H1 (cell line): ENCODE measurements around the gene GFPT1. TPM values are rescaled to one million over a fixed set of nuclear protein-coding genes. Genes with fewer than 3 reads are reported as not detected.

Experiments used
- ASH2L ChIP-seq: fragments of 200-600, 300-600 bp; sonication (generic); IDR thresholded peaks from one replicate; pipeline ENCODE4 v1.7.1; 2017; ENCODE audit warnings: low read length
- CREB1 ChIP-seq: IDR thresholded peaks from 2 replicates; pipeline ENCODE4 v1.6.1; 2012; ENCODE audit warnings: inconsistent platforms
- NRF1 ChIP-seq: IDR thresholded peaks from 2 replicates; pipeline ENCODE4 v1.6.1; 2011; ENCODE audit warnings: mild to moderate bottlenecking, low read depth, low read length, improper control_type of control experiment
- SP1 ChIP-seq: IDR thresholded peaks from 2 replicates; pipeline ENCODE4 v1.6.1; 2011; ENCODE audit warnings: low read depth, low read length
- TAF1 ChIP-seq: IDR thresholded peaks from 2 replicates; pipeline ENCODE4 v1.6.1; 2011; ENCODE audit warnings: mild to moderate bottlenecking, low read depth, low read length
- TAF7 ChIP-seq: optimal IDR thresholded peaks from 2 replicates; pipeline ENCODE3; 2011; ENCODE audit warnings: low read depth, mild to moderate bottlenecking, inconsistent platforms, low read length, moderate library complexity, borderline replicate concordance
- ZNF274 ChIP-seq: IDR thresholded peaks from 2 replicates; pipeline ENCODE4 v1.7.0; 2012; ENCODE audit warnings: low read length, borderline replicate concordance; ENCODE audit errors: extremely low read depth
- polyA plus RNA-seq, 7 experiments: library from polyadenylated mRNA; depleted of rRNA in 3 of 7; stranded (reverse) in 5 of 7; unstranded in 2 of 7; fragments of >200 nt in 5 of 7; fragments of 200-250 nt in 2 of 7; gene quantifications; 1 replicate in 5 of 7; 2 replicates in 1 of 7; 4 replicates in 1 of 7; pipeline versions ENCODE4 v1.2.1 to v1.2.3, GENCODE V29; 2011 to 2013; ENCODE audit warnings: missing spikeins in 2 of 7, mixed read lengths in 2 of 7
- total RNA-seq: library from RNA; stranded (reverse); fragmentation: NEBNext Ultra II Directional; extraction: Animal tissue kit (Norgen Biotek cat#: 25700); gene quantifications from 2 replicates; pipeline ENCODE4 v1.2.1, GENCODE V29; 2021
- TF ChIP-seq, protein P1 (sequence below): IDR thresholded peaks from 2 replicates; pipeline ENCODE4 v1.6.1; 2011; ENCODE audit warnings: low read length, improper control_type of control experiment
- TF ChIP-seq, protein P2 (sequence below): fragments of 300-600 bp; sonication (generic); IDR thresholded peaks from 2 replicates; pipeline ENCODE4 v1.7.1; 2012; ENCODE audit warnings: low read length, moderate library complexity, mild to moderate bottlenecking, inconsistent platforms; ENCODE audit not compliant: insufficient replicate concordance

GFPT1 gene
- total and polyA plus RNA-seq, 2 of the 8 experiments (the other 6 are each of a cell fraction or from before 2014, with no cell fraction given), result 13.3 to 76.2 TPM

DNA sequence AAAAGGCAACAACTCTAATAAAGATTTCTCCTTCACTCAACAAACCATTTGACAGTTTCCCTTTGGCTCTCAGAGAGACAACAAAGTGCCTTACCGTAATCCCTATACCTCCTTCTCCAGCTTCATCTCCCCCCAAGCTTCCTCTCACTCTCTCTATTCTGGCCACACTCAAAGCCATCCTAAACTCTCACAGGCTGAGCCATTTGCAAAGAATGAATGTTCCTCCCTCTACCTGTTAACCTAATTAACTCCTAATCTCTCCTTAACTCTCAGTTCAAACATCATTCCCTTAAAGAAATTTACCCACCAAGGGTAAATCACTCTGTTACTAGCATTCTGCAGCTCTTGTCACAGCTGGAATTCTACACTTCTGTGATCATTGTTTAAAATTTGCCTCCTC lies 38.2 kb downstream of the GFPT1 start (continued):
- TF ChIP-seq, protein P1, sequence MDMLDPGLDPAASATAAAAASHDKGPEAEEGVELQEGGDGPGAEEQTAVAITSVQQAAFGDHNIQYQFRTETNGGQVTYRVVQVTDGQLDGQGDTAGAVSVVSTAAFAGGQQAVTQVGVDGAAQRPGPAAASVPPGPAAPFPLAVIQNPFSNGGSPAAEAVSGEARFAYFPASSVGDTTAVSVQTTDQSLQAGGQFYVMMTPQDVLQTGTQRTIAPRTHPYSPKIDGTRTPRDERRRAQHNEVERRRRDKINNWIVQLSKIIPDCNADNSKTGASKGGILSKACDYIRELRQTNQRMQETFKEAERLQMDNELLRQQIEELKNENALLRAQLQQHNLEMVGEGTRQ, result no peak
- TF ChIP-seq ASH2L (no peak), TAF1 (no peak), NRF1 (no peak), TAF7 (no peak), ZNF274 (no peak), CREB1 (no peak), SP1 (no peak)
- TF ChIP-seq, protein P2, sequence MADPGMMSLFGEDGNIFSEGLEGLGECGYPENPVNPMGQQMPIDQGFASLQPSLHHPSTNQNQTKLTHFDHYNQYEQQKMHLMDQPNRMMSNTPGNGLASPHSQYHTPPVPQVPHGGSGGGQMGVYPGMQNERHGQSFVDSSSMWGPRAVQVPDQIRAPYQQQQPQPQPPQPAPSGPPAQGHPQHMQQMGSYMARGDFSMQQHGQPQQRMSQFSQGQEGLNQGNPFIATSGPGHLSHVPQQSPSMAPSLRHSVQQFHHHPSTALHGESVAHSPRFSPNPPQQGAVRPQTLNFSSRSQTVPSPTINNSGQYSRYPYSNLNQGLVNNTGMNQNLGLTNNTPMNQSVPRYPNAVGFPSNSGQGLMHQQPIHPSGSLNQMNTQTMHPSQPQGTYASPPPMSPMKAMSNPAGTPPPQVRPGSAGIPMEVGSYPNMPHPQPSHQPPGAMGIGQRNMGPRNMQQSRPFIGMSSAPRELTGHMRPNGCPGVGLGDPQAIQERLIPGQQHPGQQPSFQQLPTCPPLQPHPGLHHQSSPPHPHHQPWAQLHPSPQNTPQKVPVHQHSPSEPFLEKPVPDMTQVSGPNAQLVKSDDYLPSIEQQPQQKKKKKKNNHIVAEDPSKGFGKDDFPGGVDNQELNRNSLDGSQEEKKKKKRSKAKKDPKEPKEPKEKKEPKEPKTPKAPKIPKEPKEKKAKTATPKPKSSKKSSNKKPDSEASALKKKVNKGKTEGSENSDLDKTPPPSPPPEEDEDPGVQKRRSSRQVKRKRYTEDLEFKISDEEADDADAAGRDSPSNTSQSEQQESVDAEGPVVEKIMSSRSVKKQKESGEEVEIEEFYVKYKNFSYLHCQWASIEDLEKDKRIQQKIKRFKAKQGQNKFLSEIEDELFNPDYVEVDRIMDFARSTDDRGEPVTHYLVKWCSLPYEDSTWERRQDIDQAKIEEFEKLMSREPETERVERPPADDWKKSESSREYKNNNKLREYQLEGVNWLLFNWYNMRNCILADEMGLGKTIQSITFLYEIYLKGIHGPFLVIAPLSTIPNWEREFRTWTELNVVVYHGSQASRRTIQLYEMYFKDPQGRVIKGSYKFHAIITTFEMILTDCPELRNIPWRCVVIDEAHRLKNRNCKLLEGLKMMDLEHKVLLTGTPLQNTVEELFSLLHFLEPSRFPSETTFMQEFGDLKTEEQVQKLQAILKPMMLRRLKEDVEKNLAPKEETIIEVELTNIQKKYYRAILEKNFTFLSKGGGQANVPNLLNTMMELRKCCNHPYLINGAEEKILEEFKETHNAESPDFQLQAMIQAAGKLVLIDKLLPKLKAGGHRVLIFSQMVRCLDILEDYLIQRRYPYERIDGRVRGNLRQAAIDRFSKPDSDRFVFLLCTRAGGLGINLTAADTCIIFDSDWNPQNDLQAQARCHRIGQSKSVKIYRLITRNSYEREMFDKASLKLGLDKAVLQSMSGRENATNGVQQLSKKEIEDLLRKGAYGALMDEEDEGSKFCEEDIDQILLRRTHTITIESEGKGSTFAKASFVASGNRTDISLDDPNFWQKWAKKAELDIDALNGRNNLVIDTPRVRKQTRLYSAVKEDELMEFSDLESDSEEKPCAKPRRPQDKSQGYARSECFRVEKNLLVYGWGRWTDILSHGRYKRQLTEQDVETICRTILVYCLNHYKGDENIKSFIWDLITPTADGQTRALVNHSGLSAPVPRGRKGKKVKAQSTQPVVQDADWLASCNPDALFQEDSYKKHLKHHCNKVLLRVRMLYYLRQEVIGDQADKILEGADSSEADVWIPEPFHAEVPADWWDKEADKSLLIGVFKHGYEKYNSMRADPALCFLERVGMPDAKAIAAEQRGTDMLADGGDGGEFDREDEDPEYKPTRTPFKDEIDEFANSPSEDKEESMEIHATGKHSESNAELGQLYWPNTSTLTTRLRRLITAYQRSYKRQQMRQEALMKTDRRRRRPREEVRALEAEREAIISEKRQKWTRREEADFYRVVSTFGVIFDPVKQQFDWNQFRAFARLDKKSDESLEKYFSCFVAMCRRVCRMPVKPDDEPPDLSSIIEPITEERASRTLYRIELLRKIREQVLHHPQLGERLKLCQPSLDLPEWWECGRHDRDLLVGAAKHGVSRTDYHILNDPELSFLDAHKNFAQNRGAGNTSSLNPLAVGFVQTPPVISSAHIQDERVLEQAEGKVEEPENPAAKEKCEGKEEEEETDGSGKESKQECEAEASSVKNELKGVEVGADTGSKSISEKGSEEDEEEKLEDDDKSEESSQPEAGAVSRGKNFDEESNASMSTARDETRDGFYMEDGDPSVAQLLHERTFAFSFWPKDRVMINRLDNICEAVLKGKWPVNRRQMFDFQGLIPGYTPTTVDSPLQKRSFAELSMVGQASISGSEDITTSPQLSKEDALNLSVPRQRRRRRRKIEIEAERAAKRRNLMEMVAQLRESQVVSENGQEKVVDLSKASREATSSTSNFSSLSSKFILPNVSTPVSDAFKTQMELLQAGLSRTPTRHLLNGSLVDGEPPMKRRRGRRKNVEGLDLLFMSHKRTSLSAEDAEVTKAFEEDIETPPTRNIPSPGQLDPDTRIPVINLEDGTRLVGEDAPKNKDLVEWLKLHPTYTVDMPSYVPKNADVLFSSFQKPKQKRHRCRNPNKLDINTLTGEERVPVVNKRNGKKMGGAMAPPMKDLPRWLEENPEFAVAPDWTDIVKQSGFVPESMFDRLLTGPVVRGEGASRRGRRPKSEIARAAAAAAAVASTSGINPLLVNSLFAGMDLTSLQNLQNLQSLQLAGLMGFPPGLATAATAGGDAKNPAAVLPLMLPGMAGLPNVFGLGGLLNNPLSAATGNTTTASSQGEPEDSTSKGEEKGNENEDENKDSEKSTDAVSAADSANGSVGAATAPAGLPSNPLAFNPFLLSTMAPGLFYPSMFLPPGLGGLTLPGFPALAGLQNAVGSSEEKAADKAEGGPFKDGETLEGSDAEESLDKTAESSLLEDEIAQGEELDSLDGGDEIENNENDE, result no peak
